GM19193 (cell line): ENCODE results near the gene OR10H1.

Source experiments
- POLR2A ChIP-seq: IDR thresholded peaks from 4 replicates; pipeline ENCODE4 v1.6.1; 2011; ENCODE audit not compliant: insufficient read depth, insufficient read length; ENCODE audit errors: extremely low read depth

OR10H1 gene, protein sequence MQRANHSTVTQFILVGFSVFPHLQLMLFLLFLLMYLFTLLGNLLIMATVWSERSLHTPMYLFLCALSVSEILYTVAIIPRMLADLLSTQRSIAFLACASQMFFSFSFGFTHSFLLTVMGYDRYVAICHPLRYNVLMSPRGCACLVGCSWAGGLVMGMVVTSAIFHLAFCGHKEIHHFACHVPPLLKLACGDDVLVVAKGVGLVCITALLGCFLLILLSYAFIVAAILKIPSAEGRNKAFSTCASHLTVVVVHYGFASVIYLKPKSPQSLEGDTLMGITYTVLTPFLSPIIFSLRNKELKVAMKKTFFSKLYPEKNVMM

DNA sequence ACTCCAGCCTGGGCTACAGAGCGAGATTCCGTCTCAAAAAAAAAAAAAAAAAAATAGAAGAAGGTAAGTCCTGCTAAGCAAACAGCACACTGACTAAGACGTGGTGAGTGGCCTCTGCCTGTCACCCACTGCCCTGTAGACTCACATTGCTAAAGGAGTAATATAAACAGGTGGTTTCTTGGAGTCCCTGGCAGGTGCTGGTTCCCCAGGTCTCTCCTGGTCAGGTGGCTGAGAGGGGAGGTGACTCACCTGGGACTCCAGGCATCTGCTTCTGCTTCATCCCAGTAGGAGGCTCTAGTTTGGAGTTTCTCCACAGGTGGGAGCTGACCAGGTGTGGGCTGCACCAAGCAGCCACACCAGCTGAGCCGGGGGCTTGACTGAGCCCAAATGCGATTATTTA, at the start of gene OR10H1:
OR10H1 (minus strand) TSS at position 359 of the 400 bp plus-strand sequence. CDS start 7,627 bp downstream, outside the sequence.
- TF ChIP-seq POLR2A: no peak

DNA sequence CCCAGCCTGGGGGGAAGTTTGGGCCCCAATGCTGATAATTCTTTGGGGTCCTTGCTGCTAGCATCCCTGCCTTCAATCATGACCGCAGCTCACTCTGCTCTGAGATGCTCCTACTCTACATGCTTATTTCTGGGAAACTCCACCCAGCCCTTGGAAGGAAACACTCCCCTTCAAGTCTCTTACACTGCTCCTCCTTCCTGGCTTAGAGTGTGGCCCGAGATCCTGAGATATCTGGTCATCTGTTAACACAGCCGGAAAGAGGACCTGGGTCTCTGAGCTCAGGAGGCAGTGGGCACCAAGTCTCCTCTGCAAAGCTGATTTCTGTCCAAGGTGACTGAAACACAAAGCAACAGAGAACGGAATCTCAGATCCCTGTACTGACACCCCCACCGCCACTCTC, 49.4 kb upstream of the OR10H1 start:
- TF ChIP-seq POLR2A: no peak

DNA sequence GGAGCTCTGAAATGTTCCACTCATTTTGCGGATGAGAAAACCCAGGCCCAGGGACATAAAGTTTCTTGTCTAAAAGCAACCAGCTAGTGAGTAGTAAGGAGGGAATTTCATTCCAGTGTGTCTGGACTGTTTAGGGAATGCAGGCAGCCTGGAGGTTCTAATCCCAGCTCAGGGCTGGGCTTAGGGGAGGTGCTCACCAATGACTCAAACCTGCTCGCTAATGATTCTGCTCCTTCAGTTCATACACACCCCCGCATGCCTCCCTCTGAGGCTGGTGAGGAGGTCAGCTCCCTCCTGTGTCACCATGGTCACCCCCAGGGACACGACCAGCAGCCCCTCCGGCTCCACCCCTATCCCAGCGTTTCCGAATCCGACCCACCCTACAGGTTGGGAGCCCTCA, 47.8 kb upstream of the OR10H1 start:
- TF ChIP-seq POLR2A: no peak

DNA sequence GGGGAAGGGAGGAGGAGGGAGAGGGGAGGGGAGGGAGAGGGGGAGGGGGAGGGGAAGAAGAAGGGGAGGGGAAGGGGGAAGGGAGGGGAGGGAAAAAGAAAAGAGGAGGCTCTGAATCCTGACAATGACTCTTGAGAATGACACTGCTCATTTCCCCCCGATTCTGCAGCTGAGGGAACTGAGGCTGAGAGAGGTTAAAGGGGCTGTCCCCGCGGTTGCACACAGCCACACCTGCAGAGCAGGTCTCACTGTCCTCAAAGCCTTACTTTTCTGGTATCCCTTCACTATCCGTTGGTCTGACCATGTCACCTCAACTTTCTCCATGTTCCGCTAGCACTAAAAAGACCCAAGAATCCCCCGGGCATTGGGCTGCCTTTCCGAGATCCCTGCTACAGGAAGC, 47.0 kb upstream of the OR10H1 start:
- TF ChIP-seq POLR2A: no peak

DNA sequence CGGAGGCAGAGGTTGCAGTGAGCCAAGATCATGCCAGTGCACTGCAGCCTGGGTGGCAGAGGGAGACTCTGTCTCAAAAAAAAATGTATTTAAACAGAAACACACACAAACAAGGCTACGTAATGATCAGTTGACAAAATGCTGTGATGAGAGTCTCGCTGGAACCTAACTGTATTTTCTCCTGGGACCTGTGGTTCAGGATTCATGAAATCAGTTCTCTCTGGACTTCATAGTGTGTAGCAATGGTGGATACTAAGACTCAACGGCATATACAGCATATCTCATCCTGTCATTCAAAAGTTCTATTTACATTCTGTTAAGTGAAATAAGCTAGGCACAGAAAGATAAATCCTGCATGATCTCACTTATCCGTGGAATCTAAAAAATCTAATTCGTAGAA, 45.1 kb upstream of the OR10H1 start:
- no peak for TF ChIP-seq POLR2A

DNA sequence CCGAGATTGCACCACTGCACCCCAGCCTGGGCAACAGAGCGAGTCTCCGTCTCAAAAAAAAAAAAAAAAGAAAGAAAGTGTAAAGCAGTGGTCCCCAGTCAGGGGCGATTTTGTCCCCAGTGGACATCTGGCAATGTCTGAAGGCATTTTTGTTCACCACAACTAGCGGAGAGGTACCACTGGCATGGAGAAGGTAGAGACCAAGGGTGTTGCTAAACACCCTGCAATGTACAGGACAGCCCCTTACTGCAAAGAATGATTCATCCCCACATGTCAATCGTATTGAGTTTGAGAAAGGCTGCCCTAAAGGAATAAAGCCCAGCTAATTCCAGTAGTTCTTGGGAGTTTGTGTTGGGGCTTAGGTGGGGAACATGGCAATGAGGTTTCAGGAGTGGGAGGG, 43.7 kb upstream of the OR10H1 start:
- TF ChIP-seq POLR2A: no peak

DNA sequence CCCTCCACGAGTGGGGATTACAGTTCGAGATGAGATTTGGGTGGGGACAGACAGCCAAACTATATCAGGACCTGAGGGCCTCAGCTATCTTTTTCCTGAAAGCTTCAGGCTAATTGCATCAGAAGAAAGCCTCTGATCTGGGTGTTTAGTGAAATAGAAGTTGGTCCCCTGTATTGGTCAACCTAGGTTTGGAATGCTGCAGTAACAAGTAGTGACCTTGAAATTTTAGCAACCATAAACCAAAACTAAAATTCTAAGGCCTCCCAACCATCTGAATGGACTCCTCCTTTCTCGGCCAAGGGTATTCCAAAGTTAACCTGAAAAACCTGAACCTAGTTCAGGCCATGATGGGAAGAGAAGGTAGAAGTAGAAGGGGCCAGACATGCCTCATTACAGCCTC, 34.9 kb upstream of the OR10H1 start:
- no peak for TF ChIP-seq POLR2A

DNA sequence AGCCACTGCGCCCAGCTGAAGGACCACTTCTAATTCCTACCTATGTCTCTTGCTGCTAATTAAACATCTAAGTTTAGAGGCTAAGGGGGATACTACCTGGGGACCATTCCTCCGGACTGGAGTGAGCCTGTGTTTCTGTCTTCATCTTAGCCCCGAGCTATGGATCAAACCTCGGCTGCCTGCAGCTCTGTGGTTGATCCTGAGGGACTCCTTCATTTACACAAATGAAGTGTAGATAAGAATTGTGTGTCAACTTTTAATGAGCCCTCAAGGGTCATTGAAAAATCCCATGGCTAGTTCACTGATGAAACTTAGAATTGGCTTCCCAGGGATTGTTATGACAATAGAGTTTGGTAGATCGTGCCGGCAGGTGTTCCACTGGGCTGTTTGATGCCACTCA, 31.5 kb upstream of the OR10H1 start:
- TF ChIP-seq POLR2A: no peak

DNA sequence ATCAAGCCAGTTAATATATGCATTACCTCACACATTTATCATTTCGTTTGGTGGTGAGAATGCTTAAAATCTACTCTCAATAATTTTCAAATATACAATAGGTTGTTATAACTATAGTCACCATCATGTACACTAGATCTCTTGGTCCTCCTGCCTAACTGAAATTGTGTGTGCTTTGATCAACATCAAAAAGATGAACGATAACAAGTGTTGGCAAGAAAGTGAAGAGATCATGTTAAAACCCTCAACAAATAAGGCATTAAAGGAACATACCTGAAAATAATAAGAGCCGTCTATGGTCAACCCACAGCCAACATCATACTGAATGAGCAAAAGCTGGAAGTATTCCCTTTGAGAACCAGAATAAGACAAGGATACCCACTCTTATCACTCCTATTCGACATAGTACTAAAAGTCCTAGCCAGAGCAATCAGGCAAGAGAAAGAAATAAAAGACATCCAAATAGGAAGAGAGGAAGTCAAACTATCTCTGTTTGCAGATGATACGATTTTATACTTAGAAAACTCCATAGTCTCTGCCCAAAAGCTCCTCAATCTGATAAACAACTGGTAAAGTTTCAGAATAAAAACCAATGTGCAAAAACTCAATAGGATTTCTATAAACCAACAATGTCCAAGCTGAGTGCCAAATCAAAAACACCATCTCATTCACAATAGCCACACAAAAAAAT, 27.9 kb upstream of the OR10H1 start:
- no peak for TF ChIP-seq POLR2A

DNA sequence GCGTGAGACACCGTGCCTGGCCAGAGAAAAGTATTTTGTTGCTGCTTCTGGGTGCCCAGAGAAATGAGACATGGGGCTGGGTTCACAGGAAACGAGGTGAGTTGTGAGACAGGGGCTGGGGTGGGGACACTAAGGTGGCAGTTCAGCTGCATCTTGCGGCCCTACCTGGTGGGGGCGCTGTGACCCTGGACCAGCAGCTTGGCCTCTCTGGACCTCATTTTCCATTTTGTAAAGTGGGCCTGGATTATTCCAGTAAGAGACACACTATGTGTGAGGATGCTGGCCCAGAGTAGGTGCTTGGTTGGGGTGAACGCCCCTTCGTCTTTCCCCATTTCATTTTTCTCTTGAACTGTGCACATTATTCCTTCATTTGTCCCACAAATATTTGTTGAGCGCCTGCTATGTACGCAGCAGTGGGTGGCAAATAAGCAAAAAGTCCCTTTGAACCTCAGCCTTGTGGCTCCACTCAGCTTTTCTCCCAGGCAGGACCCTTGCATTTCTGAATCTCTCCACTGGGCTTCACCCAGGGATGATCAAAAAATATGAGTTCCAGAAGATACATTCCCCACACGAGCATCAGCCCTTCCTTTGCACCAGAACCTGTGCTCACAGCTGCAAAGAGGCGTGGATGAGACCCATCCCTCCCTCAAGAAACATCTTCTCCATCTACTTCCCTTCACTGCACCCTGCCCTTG, 26.6 kb upstream of the OR10H1 start:
- no peak for TF ChIP-seq POLR2A

DNA sequence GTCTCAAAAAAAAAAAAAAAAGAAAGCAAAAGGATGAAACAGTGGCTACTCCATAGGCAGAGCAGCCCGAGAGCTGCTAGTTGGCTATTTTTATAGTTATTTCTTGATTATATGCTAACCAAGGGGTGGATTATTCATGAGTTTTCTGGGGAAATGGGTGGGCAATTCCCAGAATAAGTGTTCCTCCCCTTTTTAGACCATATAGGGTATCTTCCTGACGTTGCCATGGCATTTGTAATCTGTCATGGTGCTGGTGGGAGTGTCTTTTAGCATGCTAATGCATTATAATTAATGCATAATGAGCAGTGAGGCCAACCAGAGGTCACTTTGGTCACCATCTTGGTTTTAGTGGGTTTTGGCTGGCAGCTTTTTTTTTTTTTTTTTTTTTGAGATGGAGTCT, 25.4 kb upstream of the OR10H1 start:
- TF ChIP-seq POLR2A: no peak

DNA sequence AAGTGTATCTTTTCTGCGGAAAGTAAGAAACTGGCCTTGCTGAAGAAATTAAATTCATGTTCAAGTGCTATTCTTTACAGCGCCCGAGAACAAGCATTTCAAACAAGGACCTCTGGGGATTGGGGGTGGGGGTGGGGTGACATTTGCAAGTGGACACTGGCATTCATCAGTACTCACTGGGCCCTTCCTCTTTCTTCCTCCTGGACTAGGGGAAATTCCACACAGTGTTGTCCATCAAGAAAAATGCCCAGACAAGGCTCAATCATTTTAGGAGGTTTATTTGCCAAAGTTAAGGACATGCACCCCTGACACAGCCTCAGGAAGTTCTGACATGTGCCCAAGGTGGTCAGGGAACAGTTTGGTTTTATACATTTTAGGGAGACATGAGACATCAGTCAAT, 22.9 kb upstream of the OR10H1 start:
- no peak for TF ChIP-seq POLR2A

DNA sequence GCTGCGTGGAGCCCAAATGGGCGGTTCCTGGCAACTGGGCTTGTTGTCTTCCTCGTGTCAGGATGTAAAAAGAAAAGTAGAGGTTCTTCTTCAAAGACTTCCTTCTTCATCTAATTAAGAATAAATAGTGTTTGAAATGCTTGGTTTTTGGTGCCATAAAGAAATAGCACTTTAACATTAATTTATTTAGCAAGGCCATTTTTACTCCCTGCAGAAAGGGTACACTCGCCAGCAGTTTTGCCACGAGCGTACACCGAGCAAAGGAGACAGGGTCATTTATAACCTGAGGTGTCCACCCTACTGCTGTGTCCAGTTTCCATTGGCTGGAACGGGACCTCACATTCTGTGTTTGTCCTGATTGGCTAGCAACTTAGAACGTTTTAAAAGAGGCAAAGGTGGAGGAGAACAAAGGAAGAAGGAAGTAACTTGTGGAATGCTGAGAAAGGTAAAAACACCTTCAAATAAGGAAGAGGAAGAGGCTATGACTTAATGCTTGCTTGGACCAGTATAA, 21.8 kb upstream of the OR10H1 start:
- no peak for TF ChIP-seq POLR2A

DNA sequence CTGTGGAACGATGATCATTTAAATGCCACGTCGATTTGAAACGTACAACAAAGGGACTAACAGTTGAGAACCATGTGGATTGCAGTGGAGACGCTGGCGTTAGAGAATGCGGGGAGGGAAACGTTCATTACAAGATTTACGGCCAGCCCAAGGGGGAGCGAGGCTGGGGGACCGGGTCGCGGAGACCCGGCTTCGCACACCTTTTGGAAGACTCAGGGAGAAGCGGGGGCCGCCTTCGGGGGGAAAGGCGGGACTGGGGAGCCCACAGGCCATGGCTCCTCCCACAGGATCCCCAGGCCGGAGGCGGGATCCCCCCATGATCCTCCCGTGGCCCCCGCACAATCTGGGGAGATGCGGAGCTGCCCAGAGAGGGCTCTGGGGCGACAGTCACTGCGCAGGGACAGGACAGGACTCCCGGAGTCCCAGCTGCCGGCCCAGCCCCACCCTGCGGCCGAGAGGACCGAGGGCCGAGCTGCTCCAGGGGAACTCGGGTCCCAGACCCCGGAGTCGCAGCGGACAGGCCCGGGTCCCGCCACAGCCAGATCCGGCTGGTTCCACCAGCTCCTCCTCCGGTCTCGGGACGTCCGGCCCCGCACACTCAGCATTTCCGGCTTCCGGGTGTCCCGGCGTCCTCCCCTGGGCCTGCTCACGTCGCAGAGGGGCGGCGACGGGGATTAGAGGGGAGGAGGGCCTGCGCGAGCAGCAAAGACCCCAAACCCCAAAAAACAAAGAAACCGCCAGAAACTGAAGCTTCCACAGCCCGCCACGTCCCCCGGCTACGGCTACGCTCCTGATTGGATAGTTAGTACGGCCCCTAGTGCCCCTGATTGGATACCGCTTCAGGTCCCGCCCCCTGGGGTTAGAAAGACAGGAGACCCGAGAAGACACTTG, 21.1 kb upstream of the OR10H1 start:
- peak; percentile 94 for TF ChIP-seq POLR2A

DNA sequence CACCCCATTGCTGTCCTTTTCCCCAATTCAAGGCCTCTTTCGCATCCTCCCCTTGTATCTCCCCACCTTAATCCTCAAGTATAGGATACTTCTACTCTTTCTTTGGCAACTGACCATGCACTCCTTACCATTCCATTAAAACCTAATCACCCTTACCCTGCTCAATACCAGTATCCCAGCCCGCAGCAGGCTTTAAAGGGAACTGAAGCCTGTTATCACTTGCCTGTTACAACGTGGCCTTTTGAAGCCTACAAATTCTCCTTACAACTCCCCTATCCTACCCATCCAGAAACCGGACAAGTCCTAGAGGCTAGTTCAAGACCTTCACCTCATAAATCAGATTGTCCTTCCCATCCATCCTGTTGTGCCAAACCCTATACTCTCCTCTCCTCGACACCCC, 16.2 kb upstream of the OR10H1 start:
- TF ChIP-seq POLR2A: no peak

DNA sequence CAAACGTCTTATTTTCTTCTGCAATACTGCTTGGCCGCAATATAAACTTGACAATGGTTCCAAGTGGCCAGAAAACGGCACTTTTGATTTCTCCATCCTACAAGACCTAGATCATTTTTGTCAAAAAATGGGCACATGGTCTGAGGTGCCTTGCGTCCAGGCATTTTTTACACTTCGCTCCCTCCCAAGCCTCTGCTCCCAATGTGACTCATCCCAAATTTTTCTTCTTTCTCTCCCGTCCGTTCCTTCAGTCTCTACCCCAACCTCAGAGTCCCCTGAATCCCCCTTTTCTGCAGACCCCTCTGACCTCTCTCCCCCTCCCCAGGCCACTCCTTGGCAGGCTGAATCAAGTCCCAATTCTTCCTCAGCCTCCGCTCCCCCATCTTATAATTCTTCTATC, 14.3 kb upstream of the OR10H1 start:
- TF ChIP-seq POLR2A: no peak

DNA sequence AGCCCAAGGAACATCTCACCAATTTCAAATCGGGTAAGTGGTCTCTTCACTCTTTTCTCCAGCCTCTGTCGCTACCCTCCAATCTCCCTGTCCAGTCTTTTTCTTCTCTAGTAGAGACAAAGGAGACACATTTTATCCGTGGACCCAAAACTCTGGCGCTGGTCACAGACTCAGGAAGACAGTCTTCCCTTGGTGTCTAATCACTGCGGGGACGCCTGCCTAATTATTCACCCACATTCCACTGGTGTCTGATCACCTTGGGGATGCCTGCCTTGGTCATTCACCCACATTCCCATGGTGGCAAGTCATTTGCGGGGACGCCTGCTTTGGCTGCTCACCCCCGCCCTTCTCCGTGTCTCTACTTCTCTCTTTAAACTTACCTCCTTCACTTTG, 13.8 kb upstream of the OR10H1 start:
- no peak for TF ChIP-seq POLR2A
